ENCODE measurements around the gene FXYD4.
"Not testable (repeated sequence)": the region's sequence is repeated elsewhere in the genome, so short reads cannot be mapped to it uniquely, and the experiment has no call there.

FXYD4 gene, protein sequence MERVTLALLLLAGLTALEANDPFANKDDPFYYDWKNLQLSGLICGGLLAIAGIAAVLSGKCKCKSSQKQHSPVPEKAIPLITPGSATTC

DNA sequence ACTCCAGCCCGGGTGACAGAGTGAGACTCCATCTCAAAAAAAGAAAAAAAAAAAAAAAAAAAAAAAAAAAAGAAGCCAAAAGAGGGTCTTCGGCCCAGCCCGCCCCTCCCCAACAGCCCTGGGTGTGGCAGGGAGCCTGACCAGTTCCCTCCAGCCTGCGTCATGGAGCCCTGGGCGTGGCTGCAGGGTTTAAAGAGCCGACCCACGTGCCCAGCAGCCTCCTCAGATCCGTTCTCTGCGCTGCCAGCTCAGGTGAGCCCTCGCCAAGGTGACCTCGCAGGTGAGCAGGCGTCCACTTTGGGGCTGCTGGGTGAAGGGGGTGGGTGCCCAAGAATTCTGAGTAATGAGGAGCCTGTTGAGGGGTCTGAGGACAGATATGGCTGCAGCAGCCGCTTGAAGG is at the start of gene FXYD4:
FXYD4 (plus strand) TSS at position 219 of the 400 bp plus-strand sequence. CDS start 2,111 bp downstream, outside the sequence.
- DNase-seq = no peak

DNA sequence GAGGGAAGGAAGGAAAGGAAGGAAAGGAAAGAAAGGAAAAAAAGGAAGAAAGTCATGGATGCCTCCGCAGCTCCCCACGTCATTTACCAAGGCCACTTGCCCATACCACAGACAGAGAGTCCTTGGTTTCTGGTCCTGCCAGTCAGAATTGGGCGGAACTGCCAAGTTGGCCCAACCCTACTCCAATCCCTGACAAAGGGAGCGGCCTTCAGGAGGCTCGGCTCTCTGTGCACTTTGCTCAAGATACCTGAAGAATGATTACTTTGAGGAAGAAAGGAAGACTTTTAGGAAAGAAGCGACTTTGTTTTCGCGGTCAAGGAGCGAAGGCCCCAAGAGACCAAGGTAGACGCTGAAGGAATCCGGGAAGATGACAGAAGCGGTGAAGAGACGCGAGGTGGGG is 49.1 kb upstream of the FXYD4 start:
- no peak for DNase-seq

DNA sequence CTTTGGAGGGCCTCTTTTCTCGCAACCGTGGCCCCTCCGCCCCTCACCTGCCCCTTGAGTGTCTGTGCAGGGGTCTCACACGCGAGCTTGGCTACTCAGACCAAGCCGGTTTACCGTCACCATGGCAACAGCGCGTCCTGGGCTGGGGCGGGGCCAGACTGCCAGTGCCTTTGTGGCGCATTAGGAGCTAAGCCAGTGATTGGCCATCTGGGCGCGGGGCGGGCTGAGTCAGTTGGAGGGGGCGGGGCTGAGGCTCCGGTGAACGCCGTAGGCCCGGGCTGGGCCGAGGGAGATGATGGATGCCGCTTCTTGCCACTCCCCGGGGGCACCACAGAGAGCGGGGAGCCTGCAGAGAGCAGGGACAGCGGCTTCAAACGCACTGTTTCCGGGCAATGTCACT is 48.7 kb upstream of the FXYD4 start:
- peak; percentile 90 for DNase-seq

DNA sequence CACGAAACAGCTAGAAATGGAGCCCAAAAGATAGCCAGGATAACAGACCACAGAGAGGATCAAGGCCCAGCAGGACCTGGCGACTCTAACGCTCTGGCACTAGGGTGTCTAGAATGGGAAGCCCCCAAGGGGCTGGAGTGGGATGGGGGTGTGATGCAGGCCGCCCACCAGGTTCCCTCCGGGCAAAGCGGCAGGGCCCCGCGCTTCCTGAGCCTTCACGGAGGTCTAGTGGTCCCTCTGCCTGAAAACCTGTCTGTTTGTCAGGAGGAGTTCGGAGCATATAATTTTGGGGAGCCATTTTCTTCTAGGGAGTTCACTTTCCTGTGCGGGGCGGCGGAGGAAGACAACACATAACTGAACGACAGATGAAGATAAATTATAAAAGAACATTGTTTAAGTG is 48.2 kb upstream of the FXYD4 start:
- no peak for DNase-seq

DNA sequence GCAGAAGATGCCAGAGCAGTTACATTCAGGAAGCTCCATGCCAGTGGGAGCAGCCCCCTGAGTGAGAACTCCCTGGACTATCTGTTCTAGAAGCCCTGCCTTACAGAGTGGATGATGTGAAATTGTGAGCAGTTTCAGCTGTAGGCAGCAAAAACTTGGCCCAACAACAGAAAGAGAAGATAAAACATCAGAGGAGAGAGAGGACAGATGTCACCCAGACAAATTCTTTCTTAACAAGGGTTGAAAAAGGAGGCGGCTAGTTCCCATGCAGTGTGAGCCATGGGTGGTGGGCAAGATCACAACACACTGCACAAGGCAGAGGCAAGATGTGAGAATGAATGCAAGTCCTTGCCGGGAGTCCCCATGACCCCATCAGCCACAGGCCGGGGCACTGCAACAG is 46.6 kb upstream of the FXYD4 start:
- DNase-seq = no peak

DNA sequence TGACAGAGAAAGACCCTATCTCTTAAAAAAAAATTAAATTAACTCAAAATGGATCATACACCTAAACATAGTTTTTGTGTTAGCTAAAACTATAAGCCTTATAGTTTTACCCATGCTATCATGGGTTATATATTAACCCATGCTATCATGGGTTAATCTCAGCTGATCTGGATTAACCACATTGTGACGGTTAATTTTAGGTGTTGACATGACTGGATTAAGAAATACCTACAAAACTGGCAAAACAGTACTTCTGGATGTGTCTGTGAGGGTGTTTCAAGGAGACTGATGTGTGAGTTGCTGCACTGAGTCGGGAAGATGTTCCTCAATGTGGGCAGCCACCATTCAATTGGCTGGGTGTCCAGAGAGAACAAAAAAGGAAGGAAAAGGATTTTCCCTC is 44.3 kb upstream of the FXYD4 start:
- no peak for DNase-seq

DNA sequence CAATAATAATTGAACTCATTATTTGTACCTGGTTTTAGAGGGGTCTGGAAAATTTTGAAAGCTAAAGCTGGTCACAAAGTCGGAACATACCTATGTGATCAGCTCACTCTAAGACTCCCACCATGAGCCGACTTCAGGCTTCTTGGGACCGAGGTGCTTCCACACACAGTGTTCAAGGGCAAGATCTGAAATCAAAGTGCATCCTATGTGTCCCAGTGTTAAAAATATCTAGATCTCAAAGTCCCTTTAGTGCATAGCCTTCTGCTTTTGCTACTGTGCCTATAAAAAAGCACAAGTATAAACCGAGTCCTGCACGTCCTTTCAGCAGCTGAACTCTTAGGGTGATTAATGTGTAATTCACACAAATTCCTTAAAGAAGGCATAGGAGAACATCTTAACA is 43.5 kb upstream of the FXYD4 start:
- DNase-seq = no peak

DNA sequence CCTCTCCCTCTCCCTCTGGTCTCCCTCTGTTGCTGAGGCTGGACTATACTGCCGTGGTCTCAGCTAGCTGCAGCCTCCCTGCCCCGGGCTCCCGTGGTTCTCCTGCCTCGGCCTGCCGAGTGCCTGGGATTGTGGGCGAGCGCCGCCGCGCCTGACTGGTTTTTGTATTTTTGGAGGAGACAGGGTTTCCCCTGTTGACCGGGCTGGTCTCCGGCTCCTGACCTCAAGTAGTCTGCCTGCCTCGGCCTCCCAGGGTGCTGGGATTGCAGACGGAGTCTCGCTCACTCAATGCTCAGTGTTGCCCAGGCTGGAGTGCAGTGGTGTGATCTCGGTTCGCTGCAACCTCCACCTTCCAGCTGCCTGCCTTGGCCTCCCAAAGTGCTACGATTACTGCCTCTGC is 42.6 kb upstream of the FXYD4 start:
- not testable (repeated sequence) for DNase-seq

DNA sequence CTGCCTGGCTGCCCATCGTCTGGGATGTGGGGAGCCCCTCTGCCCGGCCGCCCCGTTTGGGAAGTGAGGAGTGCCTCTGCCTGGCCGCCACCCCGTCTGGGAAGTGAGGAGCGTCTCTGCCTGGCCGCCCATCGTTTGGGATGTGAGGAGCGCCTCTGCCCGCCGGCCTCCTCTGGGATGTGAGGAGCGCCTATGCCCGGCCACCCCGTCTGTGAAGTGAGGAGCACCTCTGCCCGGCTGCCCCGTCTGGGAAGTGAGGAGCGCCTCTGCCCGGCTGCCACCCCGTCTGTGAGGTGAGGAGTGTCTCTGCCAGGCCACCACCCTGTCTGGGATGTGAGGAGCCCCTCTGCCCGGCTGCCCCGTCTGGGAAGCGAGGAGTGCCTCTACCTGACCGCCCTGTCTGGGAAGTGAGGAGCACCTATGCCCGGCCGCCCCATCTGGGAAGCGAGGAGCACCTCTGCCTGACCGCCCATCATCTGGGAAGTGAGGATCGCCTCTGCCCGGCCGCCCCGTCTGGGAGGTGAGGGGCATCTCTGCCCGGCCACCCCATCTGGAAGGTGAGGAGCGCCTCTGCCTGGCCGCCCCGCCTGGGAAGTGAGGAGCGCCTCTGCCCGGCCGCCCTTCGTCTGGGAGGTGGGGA is 42.1 kb upstream of the FXYD4 start:
- DNase-seq = not testable (repeated sequence)

DNA sequence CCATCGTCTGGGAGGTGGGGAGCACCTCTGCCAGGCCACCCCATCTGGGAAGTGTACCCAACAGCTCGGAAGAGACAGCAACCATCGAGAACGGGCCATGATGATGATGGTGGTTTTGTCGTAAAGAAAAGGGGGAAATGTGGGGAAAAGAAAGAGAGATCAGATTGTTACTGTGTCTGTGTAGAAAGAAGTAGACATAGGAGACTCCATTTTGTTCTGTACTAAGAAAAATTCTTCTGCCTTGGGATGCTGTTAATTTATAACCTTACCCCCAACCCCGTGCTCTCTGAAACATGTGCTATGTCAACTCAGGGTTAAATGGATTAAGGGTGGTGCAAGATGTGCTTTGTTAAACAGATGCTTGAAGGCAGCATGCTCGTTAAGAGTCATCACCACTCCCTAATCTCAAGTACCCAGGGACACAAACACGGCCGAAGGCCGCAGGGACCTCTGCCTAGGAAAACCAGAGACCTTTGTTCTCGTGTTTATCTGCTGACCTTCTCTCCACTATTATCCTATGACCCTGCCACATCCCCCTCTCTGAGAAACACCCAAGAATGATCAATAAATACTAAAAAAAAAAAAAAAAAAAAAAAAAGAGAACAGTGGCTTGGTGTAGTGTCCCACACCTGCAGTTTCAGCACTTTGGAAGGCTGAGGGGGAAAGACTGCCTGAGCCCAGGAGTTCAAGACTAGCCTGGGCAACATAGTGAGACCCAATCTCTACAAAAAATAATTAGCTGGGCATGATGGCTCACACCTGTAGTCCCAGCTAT is 41.2 kb upstream of the FXYD4 start:
- not testable (repeated sequence) for DNase-seq

DNA sequence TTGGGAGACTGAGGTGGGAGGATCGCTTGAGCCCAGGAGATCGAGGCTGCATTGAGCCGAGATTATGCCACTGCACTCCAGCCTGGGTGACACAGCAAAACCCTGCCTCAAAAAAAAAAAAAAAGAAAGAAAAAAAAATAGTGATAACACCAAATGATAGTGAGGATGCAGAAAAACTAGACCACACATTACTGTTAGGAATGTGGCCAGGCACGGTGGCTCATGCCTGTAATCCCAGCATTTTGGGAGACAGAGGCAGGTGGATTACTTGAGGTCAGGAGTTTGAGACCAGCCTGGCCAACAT is 40.7 kb upstream of the FXYD4 start:
- DNase-seq = not testable (repeated sequence)

DNA sequence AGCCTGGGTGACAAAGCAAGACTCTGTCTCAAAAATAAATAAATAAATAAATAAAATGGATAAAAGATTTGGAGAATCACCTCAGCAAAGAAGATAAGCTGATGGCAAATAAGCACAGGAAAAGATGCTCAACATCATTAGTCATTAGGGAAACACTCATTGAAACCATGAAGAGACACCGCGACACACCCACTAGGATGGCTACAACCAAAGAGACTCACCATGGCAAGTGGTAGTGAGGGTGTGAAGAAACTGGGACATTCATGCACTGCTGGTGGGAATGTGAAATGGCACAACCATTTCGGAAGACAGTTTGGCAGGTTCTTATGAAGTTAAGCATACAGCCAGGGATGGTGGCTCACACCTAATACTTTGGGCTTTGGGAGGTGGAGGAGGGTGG is 37.8 kb upstream of the FXYD4 start:
- DNase-seq = no peak

DNA sequence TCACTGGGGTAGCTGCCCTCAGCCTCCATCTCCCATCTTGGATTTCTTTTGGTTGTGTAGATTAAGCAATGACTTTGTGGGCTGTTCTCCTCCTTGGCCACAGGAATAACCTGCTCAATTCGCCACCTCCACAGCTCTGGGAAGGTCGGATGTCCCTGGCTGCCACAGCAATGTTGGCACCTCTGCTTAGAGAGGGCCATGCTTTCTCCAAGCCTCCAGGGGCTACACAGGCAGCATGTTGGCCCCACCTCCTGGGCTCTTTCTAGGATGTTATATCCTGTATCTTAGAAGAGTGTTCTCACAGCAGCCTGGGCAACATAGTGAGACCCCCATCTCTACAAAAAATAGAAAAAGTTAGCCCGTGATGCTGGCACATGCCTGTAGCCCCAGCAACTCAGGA is 35.4 kb upstream of the FXYD4 start:
- no peak for DNase-seq

DNA sequence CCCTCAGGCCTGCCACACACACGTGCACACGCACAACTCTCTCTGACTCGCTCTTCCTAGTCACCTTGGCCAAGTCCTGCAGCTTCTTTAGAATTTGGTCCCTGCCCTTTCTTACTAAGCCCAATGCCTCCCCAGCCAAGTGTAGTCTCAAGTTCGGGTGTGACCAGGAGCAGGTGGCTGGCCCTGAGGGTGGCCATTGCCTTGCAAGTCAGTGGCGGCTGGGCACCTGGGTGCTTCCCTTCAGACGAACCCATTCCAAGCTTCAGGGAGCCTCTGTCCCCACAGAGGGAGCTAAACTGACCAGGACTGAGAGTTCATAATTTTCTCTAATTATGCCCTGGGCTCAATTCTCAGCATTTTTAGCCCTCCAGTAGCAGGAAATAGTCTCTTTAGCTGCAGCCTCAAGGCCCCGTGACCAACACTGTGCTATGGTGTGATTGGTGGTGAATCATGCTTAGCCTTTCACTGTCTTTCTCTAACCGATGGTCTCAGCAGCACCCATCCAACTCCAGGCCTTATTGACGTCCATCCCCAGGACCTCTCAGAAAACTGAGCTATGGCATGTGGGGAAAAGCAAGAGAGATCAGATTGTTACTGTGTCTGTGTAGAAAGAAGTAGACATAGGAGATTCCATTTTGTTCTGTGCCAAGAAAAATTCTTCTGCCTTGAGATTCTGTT is 34.7 kb upstream of the FXYD4 start:
- no peak for DNase-seq

DNA sequence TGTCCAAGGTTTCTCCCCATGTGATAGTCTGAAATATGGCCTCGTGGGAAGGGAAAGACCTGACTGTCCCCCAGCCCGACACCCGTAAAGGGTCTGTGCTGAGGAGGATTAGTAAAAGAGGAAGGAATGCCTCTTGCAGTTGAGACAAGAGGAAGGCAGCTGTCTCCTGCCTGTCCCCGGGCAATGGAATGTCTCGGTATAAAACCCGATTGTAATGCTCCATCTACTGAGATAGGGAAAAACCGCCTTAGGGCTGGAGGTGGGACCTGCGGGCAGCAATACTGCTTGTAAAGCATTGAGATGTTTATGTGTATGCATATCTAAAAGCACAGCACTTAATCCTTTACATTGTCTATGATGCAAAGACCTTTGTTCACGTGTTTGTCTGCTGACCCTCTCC is 33.9 kb upstream of the FXYD4 start:
- DNase-seq = not testable (repeated sequence)

DNA sequence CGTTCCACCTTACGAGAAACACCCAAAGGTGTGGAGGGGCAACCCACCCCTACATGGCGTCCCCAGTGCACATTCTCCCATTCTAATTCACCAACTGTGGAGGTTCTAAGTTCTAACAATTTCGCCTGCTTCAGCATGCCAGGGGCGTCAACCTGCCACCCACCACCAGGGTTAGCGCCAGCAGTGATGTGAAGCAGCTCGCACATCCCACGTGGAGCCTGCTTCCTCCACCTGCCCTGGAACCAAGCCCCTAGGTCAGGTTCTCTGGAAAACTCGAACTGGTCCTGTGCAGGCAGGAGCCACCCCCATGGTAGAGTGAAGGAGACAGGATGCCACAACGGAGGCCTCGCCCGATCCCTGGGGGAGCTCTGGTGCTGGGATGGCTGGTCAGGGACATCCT is 33.3 kb upstream of the FXYD4 start:
- no peak for DNase-seq

DNA sequence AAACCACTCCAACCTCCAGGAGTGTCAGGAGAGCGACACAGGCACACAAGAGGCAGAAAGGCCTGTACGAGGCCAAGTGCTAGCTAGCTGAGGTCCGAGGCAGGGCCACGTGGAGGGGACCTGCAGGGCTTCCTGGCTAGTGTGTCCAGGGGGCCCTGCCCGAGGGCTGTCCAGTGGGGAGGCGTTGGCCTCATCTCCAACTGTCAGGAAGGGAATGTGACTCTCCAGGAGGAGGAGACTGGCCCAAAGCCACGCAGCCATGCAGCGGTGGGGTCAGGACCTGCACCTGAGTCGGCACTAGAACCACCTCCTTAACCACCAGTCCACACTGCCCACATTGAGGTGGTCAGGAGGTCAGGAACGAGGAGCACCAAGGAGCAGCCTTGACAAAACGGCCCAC is 32.3 kb upstream of the FXYD4 start:
- DNase-seq = no peak

DNA sequence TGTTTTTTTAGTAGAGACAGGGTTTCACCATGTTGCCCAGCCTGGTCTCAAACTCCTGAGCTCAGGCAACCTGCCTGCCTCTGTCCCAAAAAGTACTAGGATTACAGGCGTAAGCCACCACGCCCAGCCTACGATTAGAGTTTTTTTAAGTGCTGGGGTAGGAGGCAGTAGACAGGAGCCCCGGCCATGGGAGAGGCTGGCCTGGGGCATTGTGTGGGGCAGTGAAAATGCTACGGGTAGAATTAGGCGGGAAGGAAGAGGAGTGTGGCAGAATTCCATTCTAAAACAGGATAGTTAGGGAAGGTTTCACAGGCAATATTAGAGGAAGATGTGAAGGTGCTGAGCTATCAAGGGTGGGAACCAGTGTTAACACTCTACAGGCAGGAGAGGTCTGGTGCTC is 31.3 kb upstream of the FXYD4 start:
- no peak for DNase-seq

DNA sequence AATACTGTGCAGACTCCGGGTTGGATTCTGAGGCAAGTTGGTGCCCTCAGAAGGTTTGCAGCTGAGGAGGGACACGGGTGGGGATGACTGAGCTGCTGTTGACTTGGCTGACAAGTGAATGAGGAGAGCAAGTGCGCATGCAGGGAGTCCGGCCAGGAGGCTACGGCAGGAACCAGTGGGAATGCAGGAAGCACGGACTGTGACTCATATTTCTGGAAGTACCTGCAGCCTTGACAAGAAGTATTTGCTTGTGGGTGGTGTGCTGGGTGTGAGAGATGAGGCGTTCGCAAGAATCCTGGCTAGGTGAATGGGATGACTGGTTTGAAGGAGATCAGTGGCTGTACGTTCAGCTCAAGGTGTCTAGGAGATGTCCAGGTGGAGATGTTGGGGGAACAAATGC is 30.8 kb upstream of the FXYD4 start:
- DNase-seq = no peak

DNA sequence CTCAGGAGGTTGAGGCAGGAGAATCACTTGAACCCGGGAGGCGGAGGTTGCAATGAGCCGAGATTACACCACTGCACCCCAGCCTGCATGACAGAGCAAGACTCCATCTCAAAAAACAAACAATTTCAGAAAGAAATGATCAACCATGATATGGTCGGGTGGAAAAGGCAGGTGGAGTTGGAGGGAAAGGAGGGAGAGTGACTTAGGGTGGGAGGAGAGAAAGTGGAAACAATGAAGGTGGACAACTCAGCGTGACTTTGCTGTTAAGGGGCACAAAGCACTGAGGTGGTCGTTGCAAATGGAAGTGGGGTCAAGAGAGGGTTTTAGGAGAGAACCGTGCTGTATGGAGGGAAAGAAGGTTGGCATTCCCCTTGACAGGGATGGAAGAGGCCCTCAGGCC is 30.0 kb upstream of the FXYD4 start:
- DNase-seq = no peak

DNA sequence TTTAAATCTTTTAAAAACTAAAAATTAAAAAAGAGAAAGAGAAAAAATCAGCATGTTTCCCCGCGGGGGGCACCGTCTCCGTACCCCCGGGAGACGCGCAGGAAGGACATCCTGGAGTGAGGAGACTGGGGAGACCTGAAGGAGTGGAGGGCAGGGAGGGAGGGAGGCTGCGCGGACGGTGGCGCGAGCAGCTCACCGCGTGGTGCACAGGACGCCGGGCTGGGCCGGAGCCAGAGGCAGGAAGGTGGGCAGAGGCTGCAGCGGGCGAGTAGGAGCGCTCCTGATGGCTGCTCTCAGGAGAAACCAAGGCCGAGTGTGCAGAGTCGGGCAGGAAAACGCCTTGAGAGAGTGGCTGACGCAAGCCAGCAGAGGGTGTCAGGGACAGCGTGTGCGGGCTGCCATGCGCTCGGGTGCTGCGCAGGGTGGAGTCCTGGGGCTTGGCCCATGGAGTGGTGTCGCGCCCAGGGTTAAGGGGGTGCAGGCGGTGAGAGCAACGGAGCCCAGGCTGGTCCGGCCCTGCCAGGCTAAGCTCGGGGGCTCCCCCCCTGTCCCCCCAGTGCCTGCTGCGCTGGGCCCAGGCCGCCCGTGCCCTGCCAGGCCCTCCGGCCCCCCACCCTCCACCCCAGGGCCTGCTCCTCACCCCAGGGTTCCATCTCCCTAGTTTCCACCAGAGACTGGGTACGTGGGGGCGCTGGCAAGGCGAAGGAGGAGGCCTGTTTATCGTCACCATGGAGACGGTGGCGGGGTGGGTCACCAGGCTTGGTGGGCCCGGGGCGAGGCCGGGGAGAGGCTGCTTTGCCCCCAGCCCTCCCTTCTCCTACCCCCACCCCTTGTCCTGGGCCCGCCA is 28.9 kb upstream of the FXYD4 start:
- no peak for DNase-seq

DNA sequence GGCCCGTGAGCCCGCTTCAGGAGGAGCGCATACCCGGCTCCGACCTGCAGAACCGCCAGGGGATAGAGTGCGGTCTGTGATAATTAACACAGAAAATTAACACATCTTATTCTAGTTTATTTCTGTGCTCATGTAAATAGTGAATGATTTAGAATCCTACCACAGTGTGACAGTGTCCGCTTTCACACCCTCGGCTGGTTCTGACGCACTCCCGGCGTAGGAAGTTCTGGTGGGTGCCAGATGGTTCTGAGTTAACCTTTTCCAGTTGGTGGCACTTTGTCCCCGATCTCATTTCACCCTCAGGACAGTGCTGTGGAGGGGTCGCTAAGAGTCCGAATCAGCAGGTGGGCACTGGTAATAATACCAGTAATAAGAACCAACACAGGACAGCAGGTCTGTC is 28.3 kb upstream of the FXYD4 start:
- no peak for DNase-seq

DNA sequence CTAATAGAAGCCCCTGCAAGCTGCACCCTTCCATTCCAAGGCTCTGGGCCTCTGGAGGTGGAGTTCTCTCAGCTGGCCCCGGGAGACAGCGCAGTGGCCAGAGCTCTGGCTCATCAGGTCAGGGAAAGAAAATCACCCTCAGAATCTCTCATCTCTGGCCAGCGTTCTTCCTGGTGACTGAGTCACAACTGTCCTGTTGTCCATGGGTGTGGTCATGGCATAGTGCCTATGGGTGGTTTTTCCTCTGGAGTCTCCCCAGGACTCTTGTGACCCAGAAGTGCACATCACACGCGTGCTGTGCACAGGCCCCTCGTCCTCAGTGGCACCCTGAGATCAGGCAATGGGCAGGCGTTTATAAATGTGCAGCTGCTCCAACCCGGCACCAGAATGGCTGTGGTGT is 27.4 kb upstream of the FXYD4 start:
- DNase-seq = no peak

Measured in CD4-positive, alpha-beta T cell treated with Interleukin-17A for 1 hour (primary cell).